ENCODE data around the gene NTHL1. TPM values are rescaled to one million over a fixed set of nuclear protein-coding genes. Genes with fewer than 3 reads are reported as not detected.

The NTHL1 gene
- total and polyA plus RNA-seq, 2 experiments from 2014 or later, result 84.6 to 87.9 TPM

GRCh38 chr16:2056681-2057407, 9.2 kb upstream of the NTHL1 start:
- H3K36me3 Mint-ChIP-seq (ENCODE audit: low read depth), result peaks cover 15% of the 10 kb centered on the region; the same call in 2 of the 3 replicates
- H3K4me3 Mint-ChIP-seq, result no peak overlapping the region
- Histone ChIP-seq H3K27me3 (ENCODE audit: insufficient read depth) (no peaks in the 10 kb centered on the region), H3K4me3 (no peak overlapping the region), H3K4me1 (ENCODE audit: insufficient read depth) (no peaks in the 10 kb centered on the region), H3K4me2 (no peak overlapping the region), H3K79me2 (replicated peaks; ENCODE audit: insufficient read depth) (no peaks in the 10 kb centered on the region), H3F3A (replicated peaks; ENCODE audit: low read depth) (no peaks in the 10 kb centered on the region), H3K27ac (ENCODE audit: low read depth) (no peak overlapping the region), H2AFZ (no peak overlapping the region), H4K20me1 (replicated peaks; ENCODE audit: insufficient read depth) (no peaks in the 10 kb centered on the region; the same call in 1 of the 2 replicates), H3K9me2 (ENCODE audit: insufficient read depth) (no peaks in the 10 kb centered on the region), H3K36me3 (ENCODE audit: insufficient read depth) (no peaks in the 10 kb centered on the region; the same call in 1 of the 2 replicates)
- H3K4me1 Mint-ChIP-seq, result no peaks in the 10 kb centered on the region
- DNase-seq (ENCODE audit: low spot score) (peak; percentile 48), ATAC-seq (peak; percentile 75)
- no peaks in the 10 kb centered on the region for H3K9me3 Mint-ChIP-seq
- peaks cover 5% of the 10 kb centered on the region for H3K27me3 Mint-ChIP-seq (ENCODE audit: insufficient read depth, low read depth, poor library complexity)
- H3K27ac Mint-ChIP-seq, result no peak overlapping the region
- no peak for TF ChIP-seq STAT1 (IDR thresholded peaks at IDR 0.05; ENCODE audit: unreplicated experiment)
- TF ChIP-seq ZNF331 (CRISPR knock-in tag; IDR thresholded peaks at IDR 0.05; ENCODE audit: low read depth), result no peak
- no peak for TF ChIP-seq JUNB (IDR thresholded peaks at IDR 0.05; ENCODE audit: unreplicated experiment)
- TF ChIP-seq ETS1 (IDR thresholded peaks at IDR 0.05), result no peak
- no peak for TF ChIP-seq ZNF114 (CRISPR knock-in tag; IDR thresholded peaks at IDR 0.05)
- no peak for TF ChIP-seq CREB1 (CRISPR knock-in tag; IDR thresholded peaks at IDR 0.05; ENCODE audit: low read depth)
- TF ChIP-seq EZH2 (IDR thresholded peaks at IDR 0.05; ENCODE audit: low read depth, unreplicated experiment), result no peak
- no peak for TF ChIP-seq EZH2phosphoT487 (IDR thresholded peaks at IDR 0.05; ENCODE audit: unreplicated experiment)

GRCh38 chr16:2056077-2056476, 8.4 kb upstream of the NTHL1 start:
- Histone ChIP-seq H3K36me3 (ENCODE audit: insufficient read depth) (no peaks in the 10 kb centered on the region; the same call in 1 of the 2 replicates), H3F3A (replicated peaks; ENCODE audit: low read depth) (no peaks in the 10 kb centered on the region), H3K4me1 (ENCODE audit: insufficient read depth) (no peaks in the 10 kb centered on the region), H2AFZ (no peak overlapping the region), H3K4me3 (no peak overlapping the region), H3K9me2 (ENCODE audit: insufficient read depth) (no peaks in the 10 kb centered on the region), H3K27ac (ENCODE audit: low read depth) (no peak overlapping the region), H4K20me1 (replicated peaks; ENCODE audit: insufficient read depth) (no peaks in the 10 kb centered on the region; the same call in 1 of the 2 replicates), H3K79me2 (replicated peaks; ENCODE audit: insufficient read depth) (no peaks in the 10 kb centered on the region), H3K4me2 (no peak overlapping the region), H3K27me3 (ENCODE audit: insufficient read depth) (no peaks in the 10 kb centered on the region)
- no peak overlapping the region for H3K4me3 Mint-ChIP-seq
- no peaks in the 10 kb centered on the region for H3K4me1 Mint-ChIP-seq
- ATAC-seq, result peak; percentile 50
- DNase-seq (ENCODE audit: low spot score), result no peak
- no peaks in the 10 kb centered on the region for H3K9me3 Mint-ChIP-seq
- peaks cover 19% of the 10 kb centered on the region for H3K36me3 Mint-ChIP-seq (ENCODE audit: low read depth)
- peaks cover 5% of the 10 kb centered on the region for H3K27me3 Mint-ChIP-seq (ENCODE audit: insufficient read depth, low read depth, poor library complexity)
- TF ChIP-seq CREB1 (CRISPR knock-in tag; IDR thresholded peaks at IDR 0.05; ENCODE audit: low read depth), result no peak
- TF ChIP-seq, protein P1, sequence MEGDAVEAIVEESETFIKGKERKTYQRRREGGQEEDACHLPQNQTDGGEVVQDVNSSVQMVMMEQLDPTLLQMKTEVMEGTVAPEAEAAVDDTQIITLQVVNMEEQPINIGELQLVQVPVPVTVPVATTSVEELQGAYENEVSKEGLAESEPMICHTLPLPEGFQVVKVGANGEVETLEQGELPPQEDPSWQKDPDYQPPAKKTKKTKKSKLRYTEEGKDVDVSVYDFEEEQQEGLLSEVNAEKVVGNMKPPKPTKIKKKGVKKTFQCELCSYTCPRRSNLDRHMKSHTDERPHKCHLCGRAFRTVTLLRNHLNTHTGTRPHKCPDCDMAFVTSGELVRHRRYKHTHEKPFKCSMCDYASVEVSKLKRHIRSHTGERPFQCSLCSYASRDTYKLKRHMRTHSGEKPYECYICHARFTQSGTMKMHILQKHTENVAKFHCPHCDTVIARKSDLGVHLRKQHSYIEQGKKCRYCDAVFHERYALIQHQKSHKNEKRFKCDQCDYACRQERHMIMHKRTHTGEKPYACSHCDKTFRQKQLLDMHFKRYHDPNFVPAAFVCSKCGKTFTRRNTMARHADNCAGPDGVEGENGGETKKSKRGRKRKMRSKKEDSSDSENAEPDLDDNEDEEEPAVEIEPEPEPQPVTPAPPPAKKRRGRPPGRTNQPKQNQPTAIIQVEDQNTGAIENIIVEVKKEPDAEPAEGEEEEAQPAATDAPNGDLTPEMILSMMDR (conservative IDR thresholded peaks at IDR 0.05; ENCODE audit: low read depth in 2 of 2), result peak in 1 of 2 experiments; percentile 36; a peak in 2 of 4 replicates
- no peak for TF ChIP-seq ZNF462 (CRISPR knock-in tag; IDR thresholded peaks at IDR 0.05)
- TF ChIP-seq EZH2 (IDR thresholded peaks at IDR 0.05; ENCODE audit: low read depth, unreplicated experiment), result no peak
- TF ChIP-seq ZNF331 (CRISPR knock-in tag; IDR thresholded peaks at IDR 0.05; ENCODE audit: low read depth), result no peak
- TF ChIP-seq STAT1 (IDR thresholded peaks at IDR 0.05; ENCODE audit: unreplicated experiment), result no peak
- no peak for TF ChIP-seq NANOG (IDR thresholded peaks at IDR 0.05; ENCODE audit: borderline replicate concordance)
- TF ChIP-seq JUNB (IDR thresholded peaks at IDR 0.05; ENCODE audit: unreplicated experiment), result no peak
- no peak overlapping the region for H3K27ac Mint-ChIP-seq

Data from GM23338 (cell line).